IMR-90 (cell line): ENCODE measurements around the gene RNF130. TPM values are rescaled to one million over a fixed set of nuclear protein-coding genes. Genes with fewer than 3 reads are reported as not detected.

ENCODE experiments used
- ATAC-seq: fragments of 200-7000 bp; cut with Tn5 transposase; 2 replicates; pipeline ENCODE4 v1.9.1; 2020; ENCODE audit warnings: low read depth, mild to moderate bottlenecking, moderate library complexity
- BruUV-seq: library from RNA; stranded (reverse); fragments of 400-500 nt; replicated peaks from 2 replicates; lab custom pipeline; 2021; lab: Mats Ljungman, UMichigan
- CTCF ChIA-PET: fragments of 300-600 bp; formaldehyde crosslinking; extraction: SDS; loops from one replicate; lab custom pipeline; 2021; ENCODE audit warnings: antibody characterized with exemption; lab: Yijun Ruan, JAX
- POLR2A ChIA-PET: fragments of 300-600 bp; sonication (Branson Sonifier 250); formaldehyde crosslinking; loops from one replicate; lab custom pipeline; 2022; ENCODE audit warnings: antibody characterized with exemption; ENCODE audit not compliant: unreplicated experiment; lab: Charles Lee
- DNase-seq: peaks from one replicate; pipeline ENCODE4 v3.0.0; 2013
- H2AFZ ChIP-seq: replicated peaks from 2 replicates; pipeline ENCODE3; 2013; ENCODE audit warnings: low read length, mild to moderate bottlenecking; ENCODE audit not compliant: poor library complexity
- H2AK5ac ChIP-seq: 2 replicates; pipeline ENCODE4 v1.6.1; 2013; ENCODE audit warnings: low read depth, low read length, inconsistent platforms
- H2AK9ac ChIP-seq: replicated peaks from 2 replicates; pipeline ENCODE3; 2013; ENCODE audit warnings: mild to moderate bottlenecking, low read depth, low read length, moderate library complexity; ENCODE audit not compliant: poor library complexity
- H2BK120ac ChIP-seq: 2 replicates; pipeline ENCODE4 v1.6.1; 2013; ENCODE audit warnings: low read depth, low read length, inconsistent platforms
- H2BK15ac ChIP-seq: 3 replicates; pipeline ENCODE4 v1.6.1; 2013; ENCODE audit warnings: low read depth, low read length, inconsistent platforms
- H2BK20ac ChIP-seq: 2 replicates; pipeline ENCODE4 v1.6.1; 2013; ENCODE audit warnings: low read depth, mild to moderate bottlenecking, inconsistent platforms, low read length, moderate library complexity
- H2BK5ac ChIP-seq: 2 replicates; pipeline ENCODE4 v1.6.1; 2013; ENCODE audit warnings: mild to moderate bottlenecking, low read depth, low read length, inconsistent platforms; ENCODE audit not compliant: poor library complexity, severe bottlenecking
- H3K14ac ChIP-seq: replicated peaks from 2 replicates; pipeline ENCODE4 v1.6.1; 2013; ENCODE audit warnings: low read depth, low read length, inconsistent platforms
- H3K18ac ChIP-seq: 2 replicates; pipeline ENCODE4 v1.6.1; 2013; ENCODE audit warnings: low read depth, low read length, control low read depth
- H3K23ac ChIP-seq: 2 replicates; pipeline ENCODE4 v1.6.1; 2013; ENCODE audit warnings: low read depth, low read length, inconsistent platforms
- H3K27ac ChIP-seq: 2 replicates; pipeline ENCODE4 v1.5.1; 2013; ENCODE audit warnings: mild to moderate bottlenecking, control low read depth, low read length; ENCODE audit not compliant: insufficient read depth
- H3K27me3 ChIP-seq: 2 replicates; pipeline ENCODE4 v1.6.1; 2013; ENCODE audit warnings: low read length; ENCODE audit not compliant: control insufficient read depth, insufficient read depth
- H3K36me3 ChIP-seq: 2 replicates; pipeline ENCODE4 v1.6.1; 2013; ENCODE audit warnings: low read length, mixed read lengths; ENCODE audit not compliant: control insufficient read depth, insufficient read depth
- H3K4ac ChIP-seq: 2 replicates; pipeline ENCODE4 v1.6.1; 2013; ENCODE audit warnings: low read depth, low read length, inconsistent platforms
- H3K4me1 ChIP-seq: 2 replicates; pipeline ENCODE4 v1.6.1; 2013; ENCODE audit warnings: low read length, mixed read lengths; ENCODE audit not compliant: control insufficient read depth, insufficient read depth
- H3K4me2 ChIP-seq: 2 replicates; pipeline ENCODE4 v1.6.1; 2013; ENCODE audit warnings: low read depth, mild to moderate bottlenecking, control low read depth, low read length, moderate library complexity
- H3K4me3 ChIP-seq: 2 replicates; pipeline ENCODE4 v1.5.1; 2013; ENCODE audit warnings: low read depth, mild to moderate bottlenecking, control low read depth, low read length, moderate library complexity; ENCODE audit not compliant: insufficient read depth
- H3K56ac ChIP-seq: 2 replicates; pipeline ENCODE4 v1.6.1; 2013; ENCODE audit warnings: low read length, inconsistent platforms; ENCODE audit not compliant: insufficient read depth; ENCODE audit errors: extremely low read depth
- H3K79me1 ChIP-seq, 2 experiments: 2 replicates each; pipeline ENCODE4 v1.6.1; 2013; ENCODE audit warnings: low read length in 2 of 2, inconsistent platforms in 1 of 2, low read depth in 1 of 2
- H3K9ac ChIP-seq: 2 replicates; pipeline ENCODE4 v1.6.1; 2013; ENCODE audit warnings: low read depth, low read length, control low read depth
- H3K9me1 ChIP-seq: 2 replicates; pipeline ENCODE4 v1.6.1; 2013; ENCODE audit warnings: low read length, inconsistent platforms; ENCODE audit not compliant: insufficient read depth
- H3K9me3 ChIP-seq: 2 replicates; pipeline ENCODE4 v1.6.1; 2013; ENCODE audit warnings: low read length; ENCODE audit not compliant: control insufficient read depth, insufficient read depth
- H4K20me1 ChIP-seq: 2 replicates; pipeline ENCODE4 v1.6.1; 2013; ENCODE audit warnings: low read length, inconsistent platforms; ENCODE audit not compliant: insufficient read depth
- H4K5ac ChIP-seq: 2 replicates; pipeline ENCODE4 v1.6.1; 2013; ENCODE audit warnings: mild to moderate bottlenecking, low read depth, low read length, control low read depth
- H4K8ac ChIP-seq, 2 experiments: 2 replicates each; pipeline ENCODE4 v1.6.1; 2013; ENCODE audit warnings: low read depth in 2 of 2, low read length in 2 of 2, control low read depth in 1 of 2, inconsistent platforms in 1 of 2
- H4K91ac ChIP-seq: 2 replicates; pipeline ENCODE4 v1.6.1; 2013; ENCODE audit warnings: low read depth, low read length, inconsistent platforms; ENCODE audit not compliant: insufficient read depth
- CHD1 ChIP-seq: IDR thresholded peaks from 2 replicates; pipeline ENCODE4 v1.6.1; 2012; ENCODE audit warnings: low read depth, low read length, improper control_type of control experiment
- ELK1 ChIP-seq: fragments of 150-350 bp; IDR thresholded peaks from 2 replicates; pipeline ENCODE4 v1.6.1; 2016; ENCODE audit warnings: low read depth, mild to moderate bottlenecking, low read length, moderate library complexity, borderline replicate concordance
- FOS ChIP-seq: fragments of 150-350 bp; IDR thresholded peaks from 2 replicates; pipeline ENCODE4 v1.6.1; 2016; ENCODE audit warnings: low read depth, low read length
- WGBS, 2 experiments: methylation state at CpG; one replicate each; pipeline versions ENCODE4 v1.1.5 to v1.1.7; 2013; ENCODE audit warnings: missing lambda C conversion rate in 2 of 2; ENCODE audit not compliant: insufficient read length in 1 of 2; ENCODE audit errors: extremely low coverage in 2 of 2; 5-methylcytosine and 5-hydroxymethylcytosine counted together
- dilution Hi-C: fragments of 300-500 bp; cut with HindIII; formaldehyde crosslinking; loops from one replicate; pipeline ENCODE4 v1.14.3; 2018; ENCODE audit warnings: low sequenced_read_pairs; ENCODE audit not compliant: unreplicated experiment
- in situ Hi-C: fragments of 300-500 bp; cut with MboI; formaldehyde crosslinking; loops from 3 replicates; pipeline ENCODE4 v1.14.3; 2019; ENCODE audit warnings: low sequenced_read_pairs, inconsistent platforms, mixed read lengths
- intact Hi-C: fragments of 100-400 bp; cut with micrococcal nuclease; formaldehyde crosslinking; loops from 2 replicates; pipeline ENCODE4 v1.10.0; 2022
- polyA plus RNA-seq, 3 experiments: library from polyadenylated mRNA; depleted of rRNA; stranded (reverse); fragments of >200 nt; gene quantifications; 2 replicates each; pipeline ENCODE4 v1.2.3, GENCODE V29; 2012; ENCODE audit warnings: low replicate concordance in 1 of 3
- total RNA-seq: library from RNA; depleted of rRNA; stranded (reverse); fragments of >200 nt; gene quantifications from 2 replicates; pipeline ENCODE4 v1.2.3, GENCODE V29; 2012

Gene RNF130
- total and polyA plus RNA-seq, 2 of the 4 experiments (the other 2 are of a cell fraction): 12.9 to 21.7 TPM

GRCh38 chr5:180041301-180042274 is 30.0 kb downstream of the RNF130 start:
- no peak overlapping the region for H3K4me3 ChIP-seq
- no peak overlapping the region for H4K8ac ChIP-seq
- H3K79me1 ChIP-seq: peaks cover 14 to 17% of the 10 kb centered on the region in 2 experiments
- no peak overlapping the region for H2AFZ ChIP-seq
- no peaks in the 10 kb centered on the region for H3K9me1 ChIP-seq
- ChIA-PET POLR2A (no interaction called here), CTCF (no interaction called here)
- ATAC-seq: no peak
- H3K56ac ChIP-seq: no peak overlapping the region
- intact Hi-C loops (no loop called here), in situ Hi-C loops (no loop called here), dilution Hi-C loops (no loop called here)
- no peak overlapping the region for H3K14ac ChIP-seq
- no peak overlapping the region for H2BK120ac ChIP-seq
- no peak overlapping the region for H2BK15ac ChIP-seq
- H2BK5ac ChIP-seq: no peak overlapping the region
- H3K27me3 ChIP-seq: no peaks in the 10 kb centered on the region
- H3K18ac ChIP-seq: no peak overlapping the region
- H3K23ac ChIP-seq: no peak overlapping the region
- no TSS peak for BruUV-seq
- H2AK9ac ChIP-seq: no peak overlapping the region
- no peak overlapping the region for H3K4me2 ChIP-seq
- H3K4me1 ChIP-seq: peaks cover 2% of the 10 kb centered on the region; the same call in 1 of the 2 replicates
- no peak overlapping the region for H4K5ac ChIP-seq
- H3K27ac ChIP-seq: no peak overlapping the region
- no peak overlapping the region for H4K91ac ChIP-seq
- H4K20me1 ChIP-seq: no peaks in the 10 kb centered on the region
- H2BK20ac ChIP-seq: no peak overlapping the region
- no peak for DNase-seq
- TF ChIP-seq CHD1: no peak
- TF ChIP-seq ELK1: no peak
- TF ChIP-seq FOS: no peak
- no peak overlapping the region for H3K9ac ChIP-seq
- H3K4ac ChIP-seq: no peak overlapping the region
- peaks cover 10% of the 10 kb centered on the region for H3K36me3 ChIP-seq
- WGBS, 2 experiments: 92% methylated on average over 6 of the region's 15 CpGs; no CpG with 5 or more reads in 1 of the 2 experiments
- peaks cover 2% of the 10 kb centered on the region; the same call in 1 of the 2 replicates for H3K9me3 ChIP-seq
- H2AK5ac ChIP-seq: no peak overlapping the region
